Measurements from ENCODE around the gene ELOVL4.

Gene ELOVL4

GRCh38 chr6:79947191-79948186 lies at the start of gene ELOVL4:
ELOVL4 (minus strand) TSS chr6:79947553; CDS start chr6:79947279, 274 bp downstream.
- DNase-seq (ENCODE audit: insufficient read length, low spot score) (peak; percentile 51), FAIRE-seq (peak; percentile 62)

- FAIRE-seq (no peak), DNase-seq (ENCODE audit: insufficient read length, low spot score) (no peak)
These were observed 46.6 kb upstream of the ELOVL4 start for GRCh38 chr6:79993911-79994309.

GRCh38 chr6:79993012-79993910 lies 45.9 kb upstream of the ELOVL4 start:
- DNase-seq (ENCODE audit: insufficient read length, low spot score) = no peak
- FAIRE-seq = no peak

GRCh38 chr6:79989641-79990040 lies 42.3 kb upstream of the ELOVL4 start:
- FAIRE-seq = no peak
- DNase-seq (ENCODE audit: insufficient read length, low spot score) = no peak

GRCh38 chr6:79985128-79985527 lies 37.8 kb upstream of the ELOVL4 start:
- no peak for FAIRE-seq
- no peak for DNase-seq (ENCODE audit: insufficient read length, low spot score)

- no peak for FAIRE-seq
- no peak for DNase-seq (ENCODE audit: insufficient read length, low spot score)
These were observed 36.9 kb upstream of the ELOVL4 start for GRCh38 chr6:79984261-79984660.

- FAIRE-seq = no peak
- no peak for DNase-seq (ENCODE audit: insufficient read length, low spot score)
These were observed 34.3 kb upstream of the ELOVL4 start for GRCh38 chr6:79981652-79982051.

- DNase-seq (ENCODE audit: insufficient read length, low spot score) (no peak), FAIRE-seq (no peak)
These were observed 23.8 kb upstream of the ELOVL4 start for GRCh38 chr6:79971193-79971592.

GRCh38 chr6:79969784-79970183 lies 22.4 kb upstream of the ELOVL4 start:
- no peak for DNase-seq (ENCODE audit: insufficient read length, low spot score)
- no peak for FAIRE-seq

GRCh38 chr6:79967178-79967577 lies 19.8 kb upstream of the ELOVL4 start:
- DNase-seq (ENCODE audit: insufficient read length, low spot score) (no peak), FAIRE-seq (no peak)

- FAIRE-seq (no peak), DNase-seq (ENCODE audit: insufficient read length, low spot score) (no peak)
These were observed 17.3 kb upstream of the ELOVL4 start for GRCh38 chr6:79964607-79965081.

- DNase-seq (ENCODE audit: insufficient read length, low spot score) (no peak), FAIRE-seq (no peak)
These were observed 7.5 kb upstream of the ELOVL4 start for GRCh38 chr6:79954849-79955248.

- no peak for FAIRE-seq
- DNase-seq (ENCODE audit: insufficient read length, low spot score) = peak; percentile 19
These were observed 1.9 kb upstream of the ELOVL4 start for GRCh38 chr6:79949233-79949632.

- peak; percentile 27 for DNase-seq (ENCODE audit: insufficient read length, low spot score)
- FAIRE-seq = no peak
These were observed 822 bp downstream of the ELOVL4 start for GRCh38 chr6:79946272-79947190.

- DNase-seq (ENCODE audit: insufficient read length, low spot score) (no peak), FAIRE-seq (no peak)
These were observed 4.2 kb downstream of the ELOVL4 start for GRCh38 chr6:79943133-79943532.

GRCh38 chr6:79941489-79942151 lies 5.7 kb downstream of the ELOVL4 start:
- DNase-seq (ENCODE audit: insufficient read length, low spot score) (no peak), FAIRE-seq (no peak)

GRCh38 chr6:79928478-79928998 lies 18.8 kb downstream of the ELOVL4 start:
- no peak for FAIRE-seq
- no peak for DNase-seq (ENCODE audit: insufficient read length, low spot score)

- FAIRE-seq = no peak
- no peak for DNase-seq (ENCODE audit: insufficient read length, low spot score)
These were observed 19.6 kb downstream of the ELOVL4 start for GRCh38 chr6:79927758-79928157.

- FAIRE-seq = no peak
These were observed 24.1 kb downstream of the ELOVL4 start for GRCh38 chr6:79923270-79923669.

More at GRCh38 chr6:79923270-79923669, 24.1 kb downstream of the ELOVL4 start:
- no peak for DNase-seq (ENCODE audit: insufficient read length, low spot score)

All from HTR-8/SVneo (cell line).